HPDE6-E6E7 (cell line): ENCODE data around the gene CSNK1G2.

Experiments
- DNase-seq: peaks from one replicate; pipeline ENCODE4 v3.0.0; 2011; ENCODE audit warnings: missing footprints; ENCODE audit errors: extremely low spot score

The CSNK1G2 gene

DNA sequence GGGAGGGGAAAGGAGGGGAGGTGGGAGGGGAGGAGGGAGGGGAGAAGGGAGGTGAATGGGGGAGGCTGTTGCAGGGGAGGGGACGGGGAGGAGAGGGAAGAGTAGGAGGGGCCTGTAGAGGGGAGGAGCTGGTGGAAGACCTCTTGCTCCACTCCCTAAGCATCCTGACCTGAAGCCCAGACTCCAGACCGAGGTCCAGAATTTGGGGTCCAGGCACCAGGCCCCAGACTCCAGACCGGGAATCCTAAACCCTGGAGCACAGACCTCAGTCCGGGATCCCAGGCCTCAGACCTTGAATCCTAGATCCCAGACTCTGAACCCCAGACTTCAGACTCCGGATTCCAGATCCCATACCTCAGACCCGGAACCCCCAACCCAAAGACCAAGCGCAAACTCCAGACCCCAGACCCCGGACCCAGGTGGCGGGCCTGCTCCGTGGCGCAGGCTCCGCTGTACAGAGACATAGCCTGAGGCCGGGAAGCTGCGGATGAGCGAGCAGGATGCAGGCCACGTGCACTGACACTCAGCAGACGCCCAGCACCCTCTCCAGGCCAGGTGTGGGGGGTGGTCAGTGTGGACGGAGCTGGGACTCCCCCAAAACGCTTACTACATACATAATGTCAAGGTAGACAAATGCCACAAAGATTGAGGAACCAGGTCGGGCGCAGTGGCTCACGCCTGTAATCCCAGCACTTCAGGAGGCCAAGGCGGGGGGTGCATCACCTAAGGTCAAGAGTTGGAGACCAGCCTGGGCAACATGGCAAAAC is 75.3 kb downstream of the CSNK1G2 start:
- peak; percentile 56 for DNase-seq

GRCh38 chr19:2018752-2019151 is 77.8 kb downstream of the CSNK1G2 start:
- DNase-seq, result no peak

- no peak for DNase-seq
Observed at GRCh38 chr19:2021453-2022140, 80.6 kb downstream of the CSNK1G2 start.

DNA sequence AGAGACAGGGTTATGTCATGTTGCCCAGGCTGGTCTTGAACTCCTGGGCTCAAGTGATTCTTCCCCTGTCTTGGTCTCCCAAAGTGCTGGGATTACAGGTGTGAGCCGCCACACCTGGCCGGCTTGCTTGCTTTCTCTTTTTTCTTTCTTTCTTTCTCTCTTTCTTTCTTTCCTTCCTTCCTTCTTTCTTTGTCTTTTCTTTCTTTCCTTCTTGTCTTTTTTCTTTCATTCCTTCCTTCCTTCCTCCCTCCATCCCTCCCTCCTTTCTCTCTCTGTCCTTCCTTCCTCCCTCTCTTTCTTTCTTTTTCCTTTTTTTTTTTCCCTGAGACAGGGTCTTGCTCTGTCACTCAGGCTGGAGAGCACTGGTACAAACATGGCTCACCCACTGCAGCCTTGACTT is 81.3 kb downstream of the CSNK1G2 start:
- no peak for DNase-seq

- no peak for DNase-seq
Observed at GRCh38 chr19:2026770-2027169, 85.8 kb downstream of the CSNK1G2 start.

DNA sequence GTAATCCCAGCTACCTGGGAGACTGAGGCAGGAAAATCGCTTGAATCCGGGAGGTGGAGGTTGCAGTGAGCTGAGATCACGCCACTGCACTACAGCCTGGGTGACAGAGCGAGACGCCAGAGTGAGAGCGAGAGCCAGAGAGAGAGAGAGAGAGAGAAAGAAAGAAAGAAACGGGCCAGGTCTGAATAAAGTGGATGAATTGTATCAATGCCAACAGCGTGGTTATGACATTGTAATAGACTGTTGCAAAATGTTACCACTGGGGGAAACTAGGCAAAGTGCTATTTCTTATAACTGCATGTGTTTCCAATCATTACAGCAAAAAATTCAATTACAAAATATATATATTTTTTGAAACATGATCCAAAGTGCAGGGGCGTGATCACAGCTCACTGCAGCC is 86.4 kb downstream of the CSNK1G2 start:
- DNase-seq, result no peak
